ENCODE data around the gene RABGAP1L. TPM values are rescaled to one million over a fixed set of nuclear protein-coding genes. Genes with fewer than 3 reads are reported as not detected.
A peak's percentile ranks its signal among the peaks of the same experiment; 100 is the strongest.

RABGAP1L gene
- total RNA-seq, 1 donor from 2014 or later, result 46.0 TPM

- no peak overlapping the region for H3K27ac Mint-ChIP-seq
- Histone ChIP-seq H3K4me3 (no peak overlapping the region), H3K36me3 (no peaks in the 10 kb centered on the region), H3K9me3 (ENCODE audit: low read depth) (no peaks in the 10 kb centered on the region), H3K9ac (no peak overlapping the region), H3K4me2 (no peak overlapping the region), H3K27me3 (no peaks in the 10 kb centered on the region), H3F3A (ENCODE audit: low read depth) (no peaks in the 10 kb centered on the region), H3K27ac (no peak overlapping the region), H3K79me2 (ENCODE audit: low read depth) (no peaks in the 10 kb centered on the region), H3K4me1 (no peaks in the 10 kb centered on the region), H4K20me1 (ENCODE audit: low read depth) (no peaks in the 10 kb centered on the region), H2AFZ (replicated peaks) (no peak overlapping the region)
- peaks cover 12% of the 10 kb centered on the region for H3K4me1 Mint-ChIP-seq
- peaks cover 5% of the 10 kb centered on the region for H3K27me3 Mint-ChIP-seq (ENCODE audit: insufficient read depth, low read depth)
- no peaks in the 10 kb centered on the region for H3K36me3 Mint-ChIP-seq
- peak; percentile 7 for DNase-seq (ENCODE audit: low spot score)
- H3K9me3 Mint-ChIP-seq, result peaks cover under 1% of the 10 kb centered on the region
- TF ChIP-seq CTCF (IDR thresholded peaks at IDR 0.05) (no peak), EZH2phosphoT487 (IDR thresholded peaks at IDR 0.05) (no peak), EZH2 (IDR thresholded peaks at IDR 0.05) (no peak)
- no peak overlapping the region for H3K4me3 Mint-ChIP-seq
Measured at GRCh38 chr1:174626031-174627025, 467.0 kb downstream of the RABGAP1L start.

- no peaks in the 10 kb centered on the region for H3K27me3 Mint-ChIP-seq (ENCODE audit: insufficient read depth, low read depth)
- Histone ChIP-seq H2AFZ (replicated peaks) (no peak overlapping the region), H4K20me1 (ENCODE audit: low read depth) (no peaks in the 10 kb centered on the region), H3K79me2 (ENCODE audit: low read depth) (no peaks in the 10 kb centered on the region), H3K9ac (no peak overlapping the region), H3K4me1 (no peaks in the 10 kb centered on the region), H3K4me3 (no peak overlapping the region), H3K27ac (no peak overlapping the region), H3K36me3 (no peaks in the 10 kb centered on the region), H3K4me2 (no peak overlapping the region), H3F3A (ENCODE audit: low read depth) (no peaks in the 10 kb centered on the region), H3K27me3 (no peaks in the 10 kb centered on the region), H3K9me3 (ENCODE audit: low read depth) (no peaks in the 10 kb centered on the region)
- H3K9me3 Mint-ChIP-seq, result peaks cover 2% of the 10 kb centered on the region
- H3K4me1 Mint-ChIP-seq, result no peaks in the 10 kb centered on the region
- H3K27ac Mint-ChIP-seq, result no peak overlapping the region
- TF ChIP-seq EZH2phosphoT487 (IDR thresholded peaks at IDR 0.05) (no peak), EZH2 (IDR thresholded peaks at IDR 0.05) (no peak), CTCF (IDR thresholded peaks at IDR 0.05) (no peak)
- H3K36me3 Mint-ChIP-seq, result no peaks in the 10 kb centered on the region
- H3K4me3 Mint-ChIP-seq, result no peak overlapping the region
- DNase-seq (ENCODE audit: low spot score), result no peak
Measured at GRCh38 chr1:174637487-174637886, 478.2 kb downstream of the RABGAP1L start.

GRCh38 chr1:174639461-174639860 lies 480.1 kb downstream of the RABGAP1L start:
- peaks cover 4% of the 10 kb centered on the region for H3K27me3 Mint-ChIP-seq (ENCODE audit: insufficient read depth, low read depth)
- H3K27ac Mint-ChIP-seq, result no peak overlapping the region
- no peak overlapping the region for H3K4me3 Mint-ChIP-seq
- no peaks in the 10 kb centered on the region for H3K36me3 Mint-ChIP-seq
- Histone ChIP-seq H3K27ac (no peak overlapping the region), H3K9ac (no peak overlapping the region), H3K36me3 (no peaks in the 10 kb centered on the region), H3K27me3 (no peaks in the 10 kb centered on the region), H3K4me2 (no peak overlapping the region), H3K4me3 (no peak overlapping the region), H3K4me1 (no peaks in the 10 kb centered on the region), H4K20me1 (ENCODE audit: low read depth) (no peaks in the 10 kb centered on the region), H2AFZ (replicated peaks) (no peak overlapping the region), H3K79me2 (ENCODE audit: low read depth) (no peaks in the 10 kb centered on the region), H3F3A (ENCODE audit: low read depth) (no peaks in the 10 kb centered on the region), H3K9me3 (ENCODE audit: low read depth) (no peaks in the 10 kb centered on the region)
- DNase-seq (ENCODE audit: low spot score), result no peak
- H3K4me1 Mint-ChIP-seq, result no peaks in the 10 kb centered on the region
- no peak for TF ChIP-seq EZH2 (IDR thresholded peaks at IDR 0.05)
- TF ChIP-seq CTCF (IDR thresholded peaks at IDR 0.05), result no peak
- TF ChIP-seq EZH2phosphoT487 (IDR thresholded peaks at IDR 0.05), result no peak
- H3K9me3 Mint-ChIP-seq, result no peaks in the 10 kb centered on the region
